Loucy (cell line): ENCODE measurements around the gene SERTAD3.

Experiments used
- H2AFZ ChIP-seq: fragments of 200-600 bp; sonication (generic); 2 replicates; pipeline ENCODE4 v1.6.0; 2016; ENCODE audit warnings: antibody characterized with exemption, mild to moderate bottlenecking, low read length, moderate library complexity
- H3F3A ChIP-seq: fragments of 200-600 bp; 2 replicates; pipeline ENCODE4 v1.6.0; 2016; ENCODE audit warnings: antibody characterized with exemption, low read depth, mild to moderate bottlenecking
- H3K27me3 ChIP-seq: fragments of 200-600 bp; sonication (generic); 2 replicates; pipeline ENCODE4 v1.6.1; 2014; ENCODE audit warnings: low read length, mild to moderate bottlenecking; ENCODE audit not compliant: insufficient read depth, poor library complexity, severe bottlenecking
- H3K36me3 ChIP-seq: fragments of 200-600 bp; sonication (generic); 2 replicates; pipeline ENCODE4 v1.6.1; 2016; ENCODE audit warnings: low read length; ENCODE audit not compliant: insufficient read depth
- H3K4me1 ChIP-seq: fragments of 200-600 bp; sonication (generic); 2 replicates; pipeline ENCODE4 v1.5.1; 2014; ENCODE audit warnings: low read length, mild to moderate bottlenecking; ENCODE audit not compliant: insufficient read depth, poor library complexity, severe bottlenecking
- H3K4me2 ChIP-seq: fragments of 200-600 bp; sonication (generic); 2 replicates; pipeline ENCODE4 v1.6.0; 2014; ENCODE audit warnings: antibody characterized with exemption, low read length, low read depth, mild to moderate bottlenecking; ENCODE audit not compliant: poor library complexity, severe bottlenecking
- H3K4me3 ChIP-seq: fragments of 200-600 bp; sonication (generic); 2 replicates; pipeline ENCODE4 v1.5.1; 2014; ENCODE audit warnings: low read length, mild to moderate bottlenecking, mixed read lengths; ENCODE audit not compliant: poor library complexity, severe bottlenecking
- H3K79me2 ChIP-seq: fragments of 200-600 bp; sonication (generic); 2 replicates; pipeline ENCODE4 v1.6.1; 2014; ENCODE audit warnings: low read length; ENCODE audit not compliant: insufficient read depth
- H3K9ac ChIP-seq: fragments of 200-600 bp; sonication (generic); 2 replicates; pipeline ENCODE4 v1.6.0; 2014; ENCODE audit warnings: mild to moderate bottlenecking, low read depth, low read length, moderate library complexity; ENCODE audit not compliant: poor library complexity, severe bottlenecking
- H3K9me2 ChIP-seq: fragments of 200-600 bp; sonication (generic); replicated peaks from 2 replicates; pipeline ENCODE4 v1.6.1; 2016; ENCODE audit warnings: low read depth, low read length, mixed read lengths
- H3K9me3 ChIP-seq: fragments of 200-600 bp; sonication (generic); 2 replicates; pipeline ENCODE4 v1.6.1; 2014; ENCODE audit warnings: mild to moderate bottlenecking, antibody characterized with exemption, low read length, low read depth; ENCODE audit not compliant: insufficient read depth
- H4K20me1 ChIP-seq: fragments of 200-600 bp; sonication (generic); 2 replicates; pipeline ENCODE4 v1.6.0; 2014; ENCODE audit warnings: antibody characterized with exemption, low read length, mild to moderate bottlenecking; ENCODE audit not compliant: insufficient read depth, poor library complexity, severe bottlenecking
- CTCF ChIP-seq: fragments of 200-600 bp; sonication (generic); conservative IDR thresholded peaks from 2 replicates; pipeline ENCODE4 v1.5.1; 2014; ENCODE audit warnings: mild to moderate bottlenecking, antibody characterized with exemption, low read length
- EZH2phosphoT487 ChIP-seq: fragments of 200-600 bp; IDR thresholded peaks from 2 replicates; pipeline ENCODE4 v1.6.1; 2018; ENCODE audit warnings: antibody characterized with exemption, mild to moderate bottlenecking, moderate library complexity, borderline replicate concordance

Gene SERTAD3

GRCh38 chr19:40452016-40452415, 7.9 kb upstream of the SERTAD3 start:
- no peak for TF ChIP-seq CTCF
- TF ChIP-seq EZH2phosphoT487 = no peak
- Histone ChIP-seq H3K9me2 (no peaks in the 10 kb centered on the region), H3F3A (no peaks in the 10 kb centered on the region), H3K36me3 (no peaks in the 10 kb centered on the region), H3K4me1 (no peaks in the 10 kb centered on the region), H3K79me2 (no peaks in the 10 kb centered on the region), H2AFZ (no peak overlapping the region), H3K27me3 (no peaks in the 10 kb centered on the region), H3K4me3 (no peak overlapping the region), H3K9me3 (no peaks in the 10 kb centered on the region), H3K9ac (no peak overlapping the region), H4K20me1 (no peaks in the 10 kb centered on the region), H3K4me2 (no peak overlapping the region)

DNA sequence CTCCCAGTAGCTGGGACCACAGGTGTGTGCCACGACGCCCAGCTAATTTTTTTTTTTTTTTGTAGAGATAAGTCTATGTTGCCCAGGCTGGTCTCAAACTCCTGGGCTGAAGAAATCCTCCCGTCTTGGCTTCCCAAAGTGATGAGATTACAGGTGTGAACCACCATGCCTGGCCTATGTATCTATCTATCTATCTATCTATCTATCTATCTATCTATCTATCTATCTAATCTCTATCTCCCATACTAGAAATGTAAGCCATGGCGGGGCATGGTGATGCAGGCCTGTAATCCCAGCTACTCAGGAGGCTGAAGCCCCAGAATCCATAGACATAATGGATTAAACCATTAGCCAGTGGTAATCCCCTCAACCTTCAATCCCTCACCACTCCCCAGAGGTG, 6.5 kb upstream of the SERTAD3 start:
- Histone ChIP-seq H3K27me3 (no peaks in the 10 kb centered on the region), H3K9me3 (no peaks in the 10 kb centered on the region), H3K4me1 (no peaks in the 10 kb centered on the region), H3K4me3 (no peak overlapping the region), H3K36me3 (no peaks in the 10 kb centered on the region), H3K9ac (no peak overlapping the region), H4K20me1 (no peaks in the 10 kb centered on the region), H3K9me2 (no peaks in the 10 kb centered on the region), H3K79me2 (no peaks in the 10 kb centered on the region), H2AFZ (no peak overlapping the region), H3K4me2 (no peak overlapping the region), H3F3A (no peaks in the 10 kb centered on the region)
- TF ChIP-seq CTCF (no peak), EZH2phosphoT487 (no peak)

DNA sequence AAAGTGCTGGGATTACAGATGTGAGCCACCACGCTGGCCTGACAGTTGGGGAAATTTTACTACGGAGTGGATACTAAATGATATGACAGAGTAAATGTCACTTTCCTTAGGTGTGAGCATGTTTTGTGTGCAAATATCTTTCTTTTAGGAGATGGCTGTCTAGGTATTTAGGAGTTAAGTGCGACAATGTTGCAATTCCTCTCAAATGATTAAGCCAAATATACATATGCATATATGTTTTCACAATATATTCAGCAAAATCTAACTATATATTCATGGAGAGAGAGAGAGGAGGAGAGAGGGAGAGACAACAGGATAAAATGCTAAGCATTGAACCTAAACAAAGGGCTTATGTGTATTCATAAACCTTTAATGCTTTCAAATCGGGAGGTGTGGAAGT, 5.4 kb upstream of the SERTAD3 start:
- Histone ChIP-seq H3K9ac (no peak overlapping the region), H3K4me1 (peaks cover 4% of the 10 kb centered on the region), H3K79me2 (no peaks in the 10 kb centered on the region), H3K4me3 (no peak overlapping the region), H3K9me3 (no peaks in the 10 kb centered on the region), H3K9me2 (no peaks in the 10 kb centered on the region), H3F3A (no peaks in the 10 kb centered on the region), H3K4me2 (no peak overlapping the region), H2AFZ (no peak overlapping the region), H3K27me3 (no peaks in the 10 kb centered on the region), H3K36me3 (no peaks in the 10 kb centered on the region), H4K20me1 (no peaks in the 10 kb centered on the region)
- TF ChIP-seq EZH2phosphoT487 = no peak
- no peak for TF ChIP-seq CTCF
